ENCODE measurements around the gene TBC1D5.

Gene TBC1D5

DNA sequence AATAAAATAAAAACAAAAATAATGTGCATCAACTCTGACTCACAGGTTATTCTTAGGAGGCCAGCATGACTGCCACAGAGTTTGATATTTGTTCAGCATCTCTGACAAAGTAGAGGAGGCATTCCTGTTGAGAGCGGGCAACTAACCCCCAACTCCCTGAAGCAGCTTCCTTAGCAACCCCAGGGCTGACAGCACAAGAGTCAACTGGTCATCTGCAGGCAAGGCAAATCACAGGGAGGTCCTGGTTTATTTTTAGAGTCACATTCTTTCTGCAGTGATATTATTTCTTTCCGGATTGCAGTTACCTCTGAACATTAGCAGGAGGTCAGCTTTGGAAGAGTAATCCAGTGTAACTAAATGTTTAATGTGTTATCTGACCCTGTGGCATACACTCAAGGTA, 584.7 kb downstream of the TBC1D5 start:
- 91 to 94% methylated on average over 2 of the region's 2 CpGs for WGBS, 2 experiments
- H3K27ac ChIP-seq (ENCODE audit: insufficient read depth, low read depth, low read length, poor library complexity, severe bottlenecking), result no peak overlapping the region
- H3K9me3 ChIP-seq (ENCODE audit: control insufficient read depth, low read length), result no peaks in the 10 kb centered on the region
- H3K27me3 ChIP-seq (ENCODE audit: control insufficient read depth, insufficient read depth, low read length, poor library complexity, severe bottlenecking), result no peaks in the 10 kb centered on the region
- no peak overlapping the region for H3K4me3 ChIP-seq (ENCODE audit: insufficient read depth, low read depth, low read length)
- H3K4me1 ChIP-seq (ENCODE audit: control insufficient read depth, insufficient read depth, low read length), result no peaks in the 10 kb centered on the region
- H3K36me3 ChIP-seq (ENCODE audit: control insufficient read depth, insufficient read depth, low read length), result peaks cover 6% of the 10 kb centered on the region

DNA sequence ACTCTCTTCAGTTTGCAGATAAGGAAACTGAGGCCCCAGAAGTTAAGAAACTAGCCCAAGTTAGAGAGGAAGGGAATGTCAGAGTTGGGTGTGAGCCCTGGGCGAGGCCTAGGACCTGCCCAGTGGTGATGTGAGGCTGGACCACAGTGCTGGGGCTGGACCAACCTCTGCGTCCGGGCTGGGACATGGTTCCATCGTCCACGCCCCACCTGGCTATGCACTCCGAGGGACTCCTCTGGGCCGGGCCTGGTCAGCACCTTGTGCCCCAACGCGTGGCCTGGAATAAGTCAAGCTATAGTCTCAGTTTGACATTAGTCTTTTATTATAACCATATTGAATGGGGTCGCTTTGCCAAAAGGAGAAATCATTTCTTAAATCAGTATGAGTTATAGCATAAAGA, 585.6 kb downstream of the TBC1D5 start:
- no peaks in the 10 kb centered on the region for H3K9me3 ChIP-seq (ENCODE audit: control insufficient read depth, low read length)
- no peak overlapping the region for H3K4me3 ChIP-seq (ENCODE audit: insufficient read depth, low read depth, low read length)
- H3K36me3 ChIP-seq (ENCODE audit: control insufficient read depth, insufficient read depth, low read length), result peaks cover 6% of the 10 kb centered on the region
- H3K4me1 ChIP-seq (ENCODE audit: control insufficient read depth, insufficient read depth, low read length), result no peaks in the 10 kb centered on the region
- no peaks in the 10 kb centered on the region for H3K27me3 ChIP-seq (ENCODE audit: control insufficient read depth, insufficient read depth, low read length, poor library complexity, severe bottlenecking)
- WGBS, 2 experiments, result 97% methylated on average over 10 of the region's 10 CpGs
- no peak overlapping the region for H3K27ac ChIP-seq (ENCODE audit: insufficient read depth, low read depth, low read length, poor library complexity, severe bottlenecking)

- no peak overlapping the region for H3K27ac ChIP-seq (ENCODE audit: insufficient read depth, low read depth, low read length, poor library complexity, severe bottlenecking)
- no peaks in the 10 kb centered on the region for H3K27me3 ChIP-seq (ENCODE audit: control insufficient read depth, insufficient read depth, low read length, poor library complexity, severe bottlenecking)
- WGBS, 2 experiments, result 96 to 97% methylated on average over 1 of the region's 1 CpG
- no peaks in the 10 kb centered on the region for H3K4me1 ChIP-seq (ENCODE audit: control insufficient read depth, insufficient read depth, low read length)
- H3K9me3 ChIP-seq (ENCODE audit: control insufficient read depth, low read length), result no peaks in the 10 kb centered on the region
- peaks cover 6% of the 10 kb centered on the region for H3K36me3 ChIP-seq (ENCODE audit: control insufficient read depth, insufficient read depth, low read length)
- H3K4me3 ChIP-seq (ENCODE audit: insufficient read depth, low read depth, low read length), result no peak overlapping the region
Observed at GRCh38 chr3:17155951-17156350, 586.5 kb downstream of the TBC1D5 start.

DNA sequence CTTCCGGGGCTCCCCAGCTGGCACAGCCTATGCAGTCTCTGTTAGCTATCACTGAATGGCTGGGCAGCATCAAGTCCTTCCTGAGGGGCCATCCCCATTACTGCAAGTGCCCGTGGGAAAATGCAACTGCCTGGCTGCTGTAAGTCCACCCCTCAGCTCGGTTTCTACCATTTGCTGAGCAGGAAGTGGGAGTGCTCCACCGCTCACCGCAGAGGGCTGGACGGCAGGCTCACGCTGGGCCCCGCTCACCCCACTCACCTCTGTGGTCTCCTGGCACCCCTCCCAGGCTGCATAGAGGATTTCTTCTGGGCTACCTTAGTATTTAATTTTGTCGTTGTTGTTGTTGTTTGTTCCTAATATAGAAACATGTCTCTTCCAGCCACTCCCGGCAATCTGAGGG, 587.5 kb downstream of the TBC1D5 start:
- Histone ChIP-seq H3K36me3 (ENCODE audit: control insufficient read depth, insufficient read depth, low read length) (peaks cover 6% of the 10 kb centered on the region), H3K4me1 (ENCODE audit: control insufficient read depth, insufficient read depth, low read length) (no peaks in the 10 kb centered on the region), H3K27ac (ENCODE audit: insufficient read depth, low read depth, low read length, poor library complexity, severe bottlenecking) (no peak overlapping the region), H3K27me3 (ENCODE audit: control insufficient read depth, insufficient read depth, low read length, poor library complexity, severe bottlenecking) (no peaks in the 10 kb centered on the region), H3K4me3 (ENCODE audit: insufficient read depth, low read depth, low read length) (no peak overlapping the region), H3K9me3 (ENCODE audit: control insufficient read depth, low read length) (no peaks in the 10 kb centered on the region)
- WGBS, 2 experiments, result 95 to 98% methylated on average over 10 of the region's 10 CpGs

DNA sequence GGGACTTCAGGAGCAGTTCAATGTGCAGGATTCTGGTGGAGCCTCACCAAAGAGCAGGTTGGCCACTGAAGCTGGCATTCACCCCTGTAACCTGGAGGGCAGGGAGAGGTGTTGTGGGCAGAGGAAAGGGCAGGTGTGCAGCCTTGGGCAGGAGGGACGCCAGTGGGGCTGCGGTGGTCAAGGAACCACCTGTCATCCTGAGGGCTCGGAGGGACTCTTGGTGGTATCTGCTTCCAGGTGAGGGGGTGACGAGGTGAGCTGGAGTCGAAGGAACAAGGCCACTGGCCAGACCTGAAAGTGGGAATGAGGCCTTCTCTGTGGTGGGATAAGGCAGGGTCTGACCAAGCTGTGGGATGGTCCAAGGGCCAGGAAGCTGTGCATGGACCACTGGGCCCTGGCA, 588.2 kb downstream of the TBC1D5 start:
- no peaks in the 10 kb centered on the region for H3K27me3 ChIP-seq (ENCODE audit: control insufficient read depth, insufficient read depth, low read length, poor library complexity, severe bottlenecking)
- no peak overlapping the region for H3K27ac ChIP-seq (ENCODE audit: insufficient read depth, low read depth, low read length, poor library complexity, severe bottlenecking)
- no peak overlapping the region for H3K4me3 ChIP-seq (ENCODE audit: insufficient read depth, low read depth, low read length)
- 93 to 98% methylated on average over 5 of the region's 5 CpGs for WGBS, 2 experiments
- no peaks in the 10 kb centered on the region for H3K9me3 ChIP-seq (ENCODE audit: control insufficient read depth, low read length)
- no peaks in the 10 kb centered on the region for H3K4me1 ChIP-seq (ENCODE audit: control insufficient read depth, insufficient read depth, low read length)
- peaks cover 6% of the 10 kb centered on the region for H3K36me3 ChIP-seq (ENCODE audit: control insufficient read depth, insufficient read depth, low read length)

- H3K27ac ChIP-seq (ENCODE audit: insufficient read depth, low read depth, low read length, poor library complexity, severe bottlenecking), result no peak overlapping the region
- no peaks in the 10 kb centered on the region for H3K4me1 ChIP-seq (ENCODE audit: control insufficient read depth, insufficient read depth, low read length)
- no peaks in the 10 kb centered on the region for H3K27me3 ChIP-seq (ENCODE audit: control insufficient read depth, insufficient read depth, low read length, poor library complexity, severe bottlenecking)
- no peaks in the 10 kb centered on the region for H3K9me3 ChIP-seq (ENCODE audit: control insufficient read depth, low read length)
- H3K36me3 ChIP-seq (ENCODE audit: control insufficient read depth, insufficient read depth, low read length), result peaks cover 6% of the 10 kb centered on the region
- 93 to 95% methylated on average over 4 of the region's 4 CpGs for WGBS, 2 experiments
- H3K4me3 ChIP-seq (ENCODE audit: insufficient read depth, low read depth, low read length), result no peak overlapping the region
Observed at GRCh38 chr3:17153209-17153608, 589.2 kb downstream of the TBC1D5 start.

DNA sequence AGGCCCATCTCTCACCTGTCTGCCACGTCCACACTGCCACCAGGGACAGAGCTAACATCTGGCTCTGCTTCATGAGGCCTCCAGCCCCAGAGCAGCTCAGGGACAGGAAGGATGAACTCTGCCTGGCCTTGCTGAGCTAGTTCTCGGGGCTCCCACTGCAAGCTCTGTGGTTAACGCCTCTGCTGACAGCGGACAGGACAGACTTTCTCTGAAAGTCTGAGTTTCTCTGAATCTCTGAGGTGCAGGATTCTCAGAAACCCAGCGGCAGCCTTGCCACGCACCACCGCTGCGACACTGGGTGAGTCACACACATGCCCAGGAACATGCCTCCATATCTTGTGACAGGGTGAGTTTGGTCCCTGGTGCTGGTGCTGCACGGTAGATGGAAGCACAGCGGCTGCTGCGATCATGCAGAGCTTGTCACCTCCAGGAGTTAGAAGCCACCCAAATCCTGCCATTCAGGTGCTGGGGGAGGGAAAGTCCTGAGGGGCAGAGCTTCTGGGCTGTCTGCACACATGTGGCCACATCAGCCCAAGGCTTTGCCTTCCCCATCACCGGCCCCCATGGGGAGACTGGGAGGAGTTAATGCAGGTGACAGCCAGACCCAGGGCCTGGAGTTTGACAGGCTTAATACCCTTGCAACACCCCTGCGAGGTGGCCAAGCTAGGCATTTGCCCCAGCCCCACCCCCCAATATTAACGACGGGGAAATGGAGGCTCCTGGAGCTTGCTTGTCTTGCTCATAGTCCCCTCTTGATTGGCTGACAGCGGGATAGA, 590.6 kb downstream of the TBC1D5 start:
- Histone ChIP-seq H3K36me3 (ENCODE audit: control insufficient read depth, insufficient read depth, low read length) (peaks cover 6% of the 10 kb centered on the region), H3K27ac (ENCODE audit: insufficient read depth, low read depth, low read length, poor library complexity, severe bottlenecking) (no peak overlapping the region), H3K9me3 (ENCODE audit: control insufficient read depth, low read length) (no peaks in the 10 kb centered on the region), H3K4me1 (ENCODE audit: control insufficient read depth, insufficient read depth, low read length) (no peaks in the 10 kb centered on the region), H3K27me3 (ENCODE audit: control insufficient read depth, insufficient read depth, low read length, poor library complexity, severe bottlenecking) (no peaks in the 10 kb centered on the region), H3K4me3 (ENCODE audit: insufficient read depth, low read depth, low read length) (no peak overlapping the region)
- WGBS, 2 experiments, result 91 to 93% methylated on average over 16 of the region's 16 CpGs

- WGBS, 2 experiments, result 95 to 97% methylated on average over 9 of the region's 9 CpGs
- Histone ChIP-seq H3K4me1 (ENCODE audit: control insufficient read depth, insufficient read depth, low read length) (no peaks in the 10 kb centered on the region), H3K27ac (ENCODE audit: insufficient read depth, low read depth, low read length, poor library complexity, severe bottlenecking) (no peak overlapping the region), H3K9me3 (ENCODE audit: control insufficient read depth, low read length) (no peaks in the 10 kb centered on the region), H3K27me3 (ENCODE audit: control insufficient read depth, insufficient read depth, low read length, poor library complexity, severe bottlenecking) (no peaks in the 10 kb centered on the region), H3K4me3 (ENCODE audit: insufficient read depth, low read depth, low read length) (no peak overlapping the region), H3K36me3 (ENCODE audit: control insufficient read depth, insufficient read depth, low read length) (peaks cover 3% of the 10 kb centered on the region)
Observed at GRCh38 chr3:17149076-17149475, 593.4 kb downstream of the TBC1D5 start.

- WGBS, 2 experiments, result 97% methylated on average over 7 of the region's 7 CpGs
- no peaks in the 10 kb centered on the region for H3K27me3 ChIP-seq (ENCODE audit: control insufficient read depth, insufficient read depth, low read length, poor library complexity, severe bottlenecking)
Observed at GRCh38 chr3:17144665-17144993, 597.8 kb downstream of the TBC1D5 start.

DNA sequence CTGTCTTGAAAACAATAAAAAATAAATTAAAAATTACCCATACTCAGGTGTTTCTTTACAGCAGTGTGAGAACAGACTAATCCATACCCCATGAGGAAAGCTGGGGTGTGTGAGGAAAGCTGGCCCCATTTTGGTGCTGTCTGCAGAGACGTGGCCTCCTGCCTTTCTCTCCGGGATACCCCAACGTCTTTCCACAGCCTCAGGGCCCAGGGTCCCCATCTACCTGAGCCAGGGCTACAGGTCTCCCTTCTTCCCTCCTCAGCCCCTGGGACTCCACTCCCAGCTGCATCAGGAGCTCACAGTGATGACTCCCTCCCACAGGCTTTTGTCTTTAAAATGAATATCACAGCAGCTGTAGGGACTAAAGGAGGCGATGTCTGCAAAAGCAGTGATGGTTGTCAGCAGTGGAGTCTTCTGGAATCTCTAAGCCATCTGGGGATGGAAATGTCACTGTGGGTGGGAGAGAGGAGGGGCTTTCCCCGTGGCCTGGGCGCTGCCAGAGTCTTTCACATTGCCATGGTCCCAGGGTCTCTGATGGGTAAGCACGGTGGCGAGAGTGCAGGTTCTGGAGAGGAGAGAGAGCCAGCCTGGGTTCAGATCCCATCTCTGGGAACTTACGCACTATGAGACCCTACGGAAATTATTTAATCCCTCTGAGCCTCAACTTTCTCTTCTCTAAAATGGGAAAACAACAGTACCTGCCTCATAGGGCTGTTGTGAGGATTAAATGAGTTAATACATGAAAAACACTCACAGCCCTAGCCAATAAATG, 598.4 kb downstream of the TBC1D5 start:
- WGBS, 2 experiments, result 70 to 79% methylated on average over 9 to 10 of the region's 10 CpGs
- Histone ChIP-seq H3K36me3 (ENCODE audit: control insufficient read depth, insufficient read depth, low read length) (no peaks in the 10 kb centered on the region), H3K27ac (ENCODE audit: insufficient read depth, low read depth, low read length, poor library complexity, severe bottlenecking) (no peak overlapping the region), H3K4me3 (ENCODE audit: insufficient read depth, low read depth, low read length) (no peak overlapping the region), H3K9me3 (ENCODE audit: control insufficient read depth, low read length) (no peaks in the 10 kb centered on the region), H3K4me1 (ENCODE audit: control insufficient read depth, insufficient read depth, low read length) (no peaks in the 10 kb centered on the region), H3K27me3 (ENCODE audit: control insufficient read depth, insufficient read depth, low read length, poor library complexity, severe bottlenecking) (no peaks in the 10 kb centered on the region)

More at GRCh38 chr3:17144665-17144993, 597.8 kb downstream of the TBC1D5 start:
- Histone ChIP-seq H3K4me1 (ENCODE audit: control insufficient read depth, insufficient read depth, low read length) (no peaks in the 10 kb centered on the region), H3K27ac (ENCODE audit: insufficient read depth, low read depth, low read length, poor library complexity, severe bottlenecking) (no peak overlapping the region), H3K9me3 (ENCODE audit: control insufficient read depth, low read length) (no peaks in the 10 kb centered on the region), H3K4me3 (ENCODE audit: insufficient read depth, low read depth, low read length) (no peak overlapping the region), H3K36me3 (ENCODE audit: control insufficient read depth, insufficient read depth, low read length) (no peaks in the 10 kb centered on the region)

All from ectodermal cell (in vitro differentiated cells).